Epithelial cell of esophagus (primary cell): Measurements from ENCODE around the gene MUL1.
"Not testable (repeated sequence)": the region's sequence is repeated elsewhere in the genome, so short reads cannot be mapped to it uniquely, and the experiment has no call there.

Source experiments
- DNase-seq: peaks from one replicate; pipeline ENCODE4 v3.0.0; 2010; ENCODE audit warnings: low read depth
- H3K4me3 ChIP-seq: 2 replicates; pipeline ENCODE4 v1.5.1; 2011; ENCODE audit warnings: mild to moderate bottlenecking, low read length, control low read depth
- TF ChIP-seq, protein P1 (sequence below): IDR thresholded peaks from 2 replicates; pipeline ENCODE4 v1.5.1; 2011; ENCODE audit warnings: low read depth, mild to moderate bottlenecking, low read length, control low read depth, inconsistent platforms; ENCODE audit not compliant: insufficient read depth; ENCODE audit errors: missing control alignments

The MUL1 gene

DNA sequence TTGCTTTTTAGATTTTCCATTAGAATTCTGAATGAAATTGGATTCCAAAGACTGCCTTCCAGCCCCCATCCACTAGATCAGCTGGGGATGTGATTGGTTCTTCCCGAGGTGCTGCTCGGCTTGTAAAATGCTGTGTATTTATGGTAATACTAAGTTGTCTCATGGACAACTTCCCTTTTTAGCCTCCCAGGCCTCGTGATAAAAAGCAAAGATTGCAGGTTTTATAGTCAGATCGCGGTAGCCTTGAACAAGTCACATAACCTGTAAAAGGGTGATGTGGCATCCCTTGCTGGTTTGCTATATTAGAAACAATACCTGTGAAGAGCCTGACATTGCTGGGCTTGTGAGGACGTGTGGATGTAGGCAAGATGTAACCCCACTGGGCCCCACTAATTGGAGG lies 10.4 kb downstream of the MUL1 start:
- TF ChIP-seq, protein P1, sequence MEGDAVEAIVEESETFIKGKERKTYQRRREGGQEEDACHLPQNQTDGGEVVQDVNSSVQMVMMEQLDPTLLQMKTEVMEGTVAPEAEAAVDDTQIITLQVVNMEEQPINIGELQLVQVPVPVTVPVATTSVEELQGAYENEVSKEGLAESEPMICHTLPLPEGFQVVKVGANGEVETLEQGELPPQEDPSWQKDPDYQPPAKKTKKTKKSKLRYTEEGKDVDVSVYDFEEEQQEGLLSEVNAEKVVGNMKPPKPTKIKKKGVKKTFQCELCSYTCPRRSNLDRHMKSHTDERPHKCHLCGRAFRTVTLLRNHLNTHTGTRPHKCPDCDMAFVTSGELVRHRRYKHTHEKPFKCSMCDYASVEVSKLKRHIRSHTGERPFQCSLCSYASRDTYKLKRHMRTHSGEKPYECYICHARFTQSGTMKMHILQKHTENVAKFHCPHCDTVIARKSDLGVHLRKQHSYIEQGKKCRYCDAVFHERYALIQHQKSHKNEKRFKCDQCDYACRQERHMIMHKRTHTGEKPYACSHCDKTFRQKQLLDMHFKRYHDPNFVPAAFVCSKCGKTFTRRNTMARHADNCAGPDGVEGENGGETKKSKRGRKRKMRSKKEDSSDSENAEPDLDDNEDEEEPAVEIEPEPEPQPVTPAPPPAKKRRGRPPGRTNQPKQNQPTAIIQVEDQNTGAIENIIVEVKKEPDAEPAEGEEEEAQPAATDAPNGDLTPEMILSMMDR, result no peak
- DNase-seq, result no peak
- no peak overlapping the region for H3K4me3 ChIP-seq

DNA sequence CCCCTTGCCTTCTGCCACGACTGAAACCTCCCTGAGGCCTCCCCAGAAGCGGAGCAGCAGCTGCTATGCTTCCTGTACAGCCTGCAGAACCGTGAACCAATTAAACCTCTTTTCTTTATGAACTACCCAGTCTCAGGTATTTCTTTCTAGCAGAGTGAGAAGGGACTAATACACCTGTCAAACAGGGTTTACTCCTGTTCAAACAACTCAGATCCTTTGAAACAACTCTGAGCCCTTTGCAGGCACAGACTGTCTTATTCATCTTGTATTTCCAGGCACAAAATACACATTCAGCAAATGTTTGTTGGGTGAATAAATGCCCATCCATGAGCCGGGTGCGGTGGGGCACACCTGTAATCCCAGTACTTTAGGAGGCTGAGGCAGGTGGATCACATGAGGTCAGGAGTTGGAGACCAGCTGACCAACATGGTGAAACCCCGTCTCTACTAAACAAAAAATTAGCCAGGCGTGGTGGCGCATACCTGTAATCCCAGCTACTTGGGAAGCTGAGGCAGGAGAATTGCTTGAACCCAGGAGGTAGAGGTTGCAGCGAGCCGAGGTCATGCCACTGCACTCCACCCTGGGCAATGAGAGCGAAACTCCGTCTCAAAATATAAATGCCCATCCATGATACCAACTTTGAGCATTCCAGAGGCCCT lies 11.1 kb downstream of the MUL1 start:
- peak; percentile 61 for DNase-seq
- not testable (repeated sequence) for H3K4me3 ChIP-seq

DNA sequence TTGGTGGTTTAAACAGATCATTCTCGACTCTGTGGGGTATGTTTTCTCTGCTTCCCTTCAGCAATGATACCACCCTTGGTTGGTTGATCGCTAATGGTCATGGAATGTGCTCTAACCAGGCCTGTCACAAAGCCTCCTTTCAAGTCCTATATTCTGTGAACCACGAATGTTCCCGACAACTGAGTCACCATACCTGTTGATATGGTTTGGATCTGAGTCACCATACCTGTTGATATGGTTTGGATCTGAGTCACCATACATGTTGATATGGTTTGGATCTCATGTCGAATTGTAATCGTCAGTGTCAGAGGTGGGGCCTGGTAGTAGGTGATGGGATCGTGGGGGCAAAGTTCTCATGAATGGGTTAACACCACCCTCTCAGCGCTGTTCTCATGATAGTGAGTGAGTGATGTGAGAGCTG lies 11.7 kb downstream of the MUL1 start:
- DNase-seq, result peak; percentile 99
- TF ChIP-seq, protein P1, result no peak
- no peak overlapping the region for H3K4me3 ChIP-seq

DNA sequence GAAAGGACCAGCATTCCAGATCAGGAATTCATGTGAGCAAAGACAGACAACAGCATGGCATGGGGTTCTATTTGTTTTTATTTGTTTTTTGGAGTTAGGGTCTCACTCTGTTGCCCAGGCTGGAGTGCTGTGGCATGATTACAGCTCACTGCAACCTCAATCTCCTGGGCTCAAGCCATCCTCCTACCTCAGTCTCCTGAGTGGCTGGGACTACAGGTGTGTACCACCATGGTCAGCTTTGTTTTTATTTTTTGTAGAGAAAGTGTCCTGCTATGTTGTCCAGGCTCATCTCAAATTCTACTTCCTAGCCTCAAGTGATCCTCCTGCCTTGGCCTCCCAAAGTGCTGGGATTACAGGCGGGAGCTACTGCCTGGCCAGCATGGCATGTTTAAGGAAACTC lies 12.3 kb downstream of the MUL1 start:
- TF ChIP-seq, protein P1, result no peak
- no peak for DNase-seq
- H3K4me3 ChIP-seq, result no peak overlapping the region

DNA sequence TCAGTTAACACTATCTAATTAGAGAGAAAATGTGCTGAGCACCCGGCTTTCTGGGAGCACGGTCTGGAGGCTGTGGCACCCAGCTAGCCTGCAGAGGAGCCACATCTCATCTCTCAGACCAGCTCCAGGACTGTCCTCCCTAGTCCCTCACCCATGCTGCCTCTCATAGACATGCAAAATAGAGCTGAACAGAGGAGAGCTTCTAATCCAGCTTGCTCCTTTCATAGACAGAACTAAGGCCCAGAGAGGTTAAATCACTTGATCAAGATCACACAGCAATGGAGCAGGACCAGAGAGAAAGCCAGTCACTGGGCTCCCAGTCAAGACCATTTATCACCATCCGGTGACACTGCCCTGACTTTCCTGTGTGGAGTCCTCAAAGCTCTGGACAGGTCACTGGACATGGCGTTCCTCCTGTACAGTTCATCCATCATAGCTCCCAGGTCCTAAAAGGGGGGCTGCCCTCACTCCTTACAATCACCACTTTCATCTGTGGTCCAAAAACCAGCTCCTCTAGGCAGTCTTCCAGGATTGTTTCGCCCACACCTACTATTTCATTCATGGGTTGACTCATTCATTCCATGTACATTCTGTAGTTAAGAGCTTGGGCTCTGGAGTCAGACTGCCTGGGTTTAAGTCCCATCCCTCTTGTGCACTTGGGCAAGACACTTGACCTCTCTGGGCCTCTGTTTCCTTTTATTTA lies 13.2 kb downstream of the MUL1 start:
- DNase-seq, result peak; percentile 92
- no peak overlapping the region for H3K4me3 ChIP-seq
- TF ChIP-seq, protein P1, result no peak

DNA sequence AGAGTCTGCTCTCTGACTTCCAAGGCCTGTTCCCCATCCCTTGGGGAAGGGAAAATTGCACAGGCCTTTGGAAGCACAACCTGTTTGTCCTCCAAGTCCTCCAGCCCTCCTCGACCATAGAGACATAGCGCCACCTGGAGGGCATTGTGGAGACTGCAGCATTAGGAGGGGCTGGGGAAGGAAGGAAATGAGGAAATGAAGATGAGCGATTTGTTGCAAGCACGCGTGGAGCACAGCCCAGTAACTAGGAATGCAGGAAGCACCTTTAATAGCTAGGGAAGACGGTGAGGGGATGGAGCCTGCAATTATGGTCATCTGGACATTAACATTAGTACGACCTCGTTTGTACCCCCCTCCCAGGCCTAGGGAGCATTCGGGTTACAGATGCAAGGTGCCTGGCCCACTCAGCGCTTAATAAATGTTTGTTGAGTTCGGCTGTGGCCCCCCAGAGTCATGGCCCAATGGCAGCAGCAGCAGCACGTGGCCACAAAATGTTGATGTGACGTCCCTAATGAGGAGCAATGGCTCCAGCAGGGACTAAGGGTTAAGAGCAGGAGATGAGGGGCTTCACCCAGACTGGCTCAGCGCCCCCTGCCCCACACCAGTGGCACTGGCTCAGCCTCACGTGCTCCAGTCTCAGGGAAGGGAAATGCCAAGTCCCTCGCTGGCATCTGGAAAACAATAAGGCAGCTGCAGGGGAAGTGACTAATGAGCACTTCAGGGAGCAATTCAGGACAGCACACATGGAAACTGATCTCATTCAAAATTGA lies 13.9 kb downstream of the MUL1 start:
- DNase-seq, result peak; percentile 92
- TF ChIP-seq, protein P1, result peak; percentile 99
- H3K4me3 ChIP-seq, result no peak overlapping the region

DNA sequence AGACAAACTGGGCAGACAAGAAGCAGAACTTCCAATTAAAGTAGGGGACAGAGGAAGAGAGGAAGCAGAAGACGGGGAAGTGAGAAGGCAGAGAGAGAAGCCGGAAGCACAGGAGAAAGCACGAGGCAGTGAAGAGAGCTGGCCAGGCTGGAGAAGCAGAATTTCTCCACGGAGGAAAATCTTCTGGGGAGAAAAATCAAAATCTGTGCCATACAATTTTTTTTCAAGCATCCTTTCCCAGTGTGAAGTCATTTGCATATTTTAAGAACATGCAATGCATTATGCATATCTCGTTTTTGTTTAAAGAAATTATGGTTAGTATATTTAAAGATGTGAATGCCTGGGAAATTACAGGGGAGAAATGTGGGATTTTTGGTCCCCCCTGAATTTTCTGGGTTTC lies 14.6 kb downstream of the MUL1 start:
- TF ChIP-seq, protein P1, result no peak
- DNase-seq, result no peak
- no peak overlapping the region for H3K4me3 ChIP-seq
